Activated T-cell treated with anti-CD3 and anti-CD28 coated beads, Interleukin-2, amount 50 U/mL, for 24 hours (primary cell): Measurements from ENCODE around the gene SLC25A42.
"Not testable (repeated sequence)": the region's sequence is repeated elsewhere in the genome, so short reads cannot be mapped to it uniquely, and the experiment has no call there.

Source experiments
- DNase-seq: peaks from one replicate; pipeline ENCODE4 v3.0.0-alpha.2; 2020
- H3K27ac Mint-ChIP-seq: 2 replicates; pipeline ENCODE4 v1.8.0; 2020; ENCODE audit warnings: mild to moderate bottlenecking, mixed read lengths
- H3K27me3 Mint-ChIP-seq: 2 replicates; pipeline ENCODE4 v1.8.0; 2020; ENCODE audit warnings: mixed read lengths
- H3K36me3 Mint-ChIP-seq: 2 replicates; pipeline ENCODE4 v1.8.0; 2020; ENCODE audit warnings: low read depth, mixed read lengths
- H3K4me1 Mint-ChIP-seq: 2 replicates; pipeline ENCODE4 v1.8.0; 2020; ENCODE audit warnings: low read depth, mixed read lengths
- H3K4me3 Mint-ChIP-seq: 2 replicates; pipeline ENCODE4 v1.8.0; 2020; ENCODE audit warnings: mild to moderate bottlenecking, moderate library complexity, mixed read lengths
- H3K9me3 Mint-ChIP-seq: 2 replicates; pipeline ENCODE4 v1.8.0; 2020; ENCODE audit warnings: mixed read lengths

The SLC25A42 gene

GRCh38 chr19:19063183-19064097, at the start of gene SLC25A42:
TSS of gene SLC25A42 (plus strand) at chr19:19063994. CDS start at chr19:19096125, 32,131 bp downstream.
- peak; percentile 99 for DNase-seq
- peak within 1 kb of the TSS; percentile 80 for H3K4me3 Mint-ChIP-seq
- peak within 1 kb of the TSS; percentile 92 for H3K27ac Mint-ChIP-seq
- no peaks in the 10 kb centered on the region for H3K27me3 Mint-ChIP-seq
- H3K9me3 Mint-ChIP-seq = no peaks in the 10 kb centered on the region
- peaks cover 42% of the 10 kb centered on the region for H3K4me1 Mint-ChIP-seq
- H3K36me3 Mint-ChIP-seq = peaks cover 48% of the 10 kb centered on the region

GRCh38 chr19:19021115-19021514, 42.7 kb upstream of the SLC25A42 start:
- no peak overlapping the region for H3K4me3 Mint-ChIP-seq
- peaks cover 87% of the 10 kb centered on the region for H3K36me3 Mint-ChIP-seq
- H3K27ac Mint-ChIP-seq = no peak overlapping the region
- no peaks in the 10 kb centered on the region for H3K9me3 Mint-ChIP-seq
- DNase-seq = no peak
- H3K4me1 Mint-ChIP-seq = peaks cover 26% of the 10 kb centered on the region
- no peaks in the 10 kb centered on the region for H3K27me3 Mint-ChIP-seq

GRCh38 chr19:19022380-19022961, 41.3 kb upstream of the SLC25A42 start:
- Mint-ChIP-seq H3K27ac (peak overlapping the region; percentile 42), H3K9me3 (no peaks in the 10 kb centered on the region), H3K4me3 (no peak overlapping the region), H3K36me3 (peaks cover 87% of the 10 kb centered on the region), H3K27me3 (no peaks in the 10 kb centered on the region), H3K4me1 (peaks cover 30% of the 10 kb centered on the region)
- no peak for DNase-seq

- H3K4me3 Mint-ChIP-seq, H3K9me3 Mint-ChIP-seq, H3K27me3 Mint-ChIP-seq, DNase-seq: not testable (repeated sequence)
- Mint-ChIP-seq H3K4me1 (peaks cover 35% of the 10 kb centered on the region), H3K36me3 (peaks cover 87% of the 10 kb centered on the region), H3K27ac (peak overlapping the region; percentile 42)
These were observed 40.4 kb upstream of the SLC25A42 start for GRCh38 chr19:19023376-19023775.

GRCh38 chr19:19025861-19026260, 37.9 kb upstream of the SLC25A42 start:
- peaks cover 92% of the 10 kb centered on the region for H3K36me3 Mint-ChIP-seq
- no peaks in the 10 kb centered on the region for H3K27me3 Mint-ChIP-seq
- no peak overlapping the region for H3K4me3 Mint-ChIP-seq
- no peak overlapping the region for H3K27ac Mint-ChIP-seq
- no peak for DNase-seq
- no peaks in the 10 kb centered on the region for H3K9me3 Mint-ChIP-seq
- H3K4me1 Mint-ChIP-seq = peaks cover 39% of the 10 kb centered on the region

- Mint-ChIP-seq H3K9me3 (no peaks in the 10 kb centered on the region), H3K27ac (no peak overlapping the region), H3K4me3 (no peak overlapping the region), H3K36me3 (peaks cover 93% of the 10 kb centered on the region), H3K4me1 (peaks cover 38% of the 10 kb centered on the region), H3K27me3 (no peaks in the 10 kb centered on the region)
- no peak for DNase-seq
These were observed 37.4 kb upstream of the SLC25A42 start for GRCh38 chr19:19026299-19026971.

- Mint-ChIP-seq H3K9me3 (no peaks in the 10 kb centered on the region), H3K4me1 (peaks cover 42% of the 10 kb centered on the region), H3K27ac (no peak overlapping the region), H3K36me3 (peaks cover 92% of the 10 kb centered on the region), H3K27me3 (no peaks in the 10 kb centered on the region), H3K4me3 (no peak overlapping the region)
- no peak for DNase-seq
These were observed 36.6 kb upstream of the SLC25A42 start for GRCh38 chr19:19027228-19027627.

- H3K9me3 Mint-ChIP-seq = no peaks in the 10 kb centered on the region
- H3K27me3 Mint-ChIP-seq = no peaks in the 10 kb centered on the region
- H3K4me3 Mint-ChIP-seq = no peak overlapping the region
- peaks cover 84% of the 10 kb centered on the region for H3K36me3 Mint-ChIP-seq
- no peak overlapping the region for H3K27ac Mint-ChIP-seq
- H3K4me1 Mint-ChIP-seq = peaks cover 33% of the 10 kb centered on the region
- DNase-seq = no peak
These were observed 35.3 kb upstream of the SLC25A42 start for GRCh38 chr19:19028526-19028925.

GRCh38 chr19:19031891-19032290, 31.9 kb upstream of the SLC25A42 start:
- H3K9me3 Mint-ChIP-seq = no peaks in the 10 kb centered on the region
- no peaks in the 10 kb centered on the region for H3K27me3 Mint-ChIP-seq
- peak overlapping the region; percentile 98 for H3K27ac Mint-ChIP-seq
- peak overlapping the region; percentile 90 for H3K4me3 Mint-ChIP-seq
- peaks cover 73% of the 10 kb centered on the region for H3K36me3 Mint-ChIP-seq
- no peak for DNase-seq
- H3K4me1 Mint-ChIP-seq = peaks cover 51% of the 10 kb centered on the region

GRCh38 chr19:19032420-19033175, 31.2 kb upstream of the SLC25A42 start:
- Mint-ChIP-seq H3K36me3 (peaks cover 74% of the 10 kb centered on the region), H3K27ac (peak overlapping the region; percentile 98), H3K4me1 (peaks cover 47% of the 10 kb centered on the region), H3K9me3 (no peaks in the 10 kb centered on the region), H3K4me3 (peak overlapping the region; percentile 90), H3K27me3 (no peaks in the 10 kb centered on the region)
- DNase-seq = peak; percentile 82

- H3K36me3 Mint-ChIP-seq = peaks cover 73% of the 10 kb centered on the region
- peak overlapping the region; percentile 98 for H3K27ac Mint-ChIP-seq
- H3K4me3 Mint-ChIP-seq = peak overlapping the region; percentile 90
- DNase-seq = no peak
- H3K27me3 Mint-ChIP-seq = no peaks in the 10 kb centered on the region
- peaks cover 45% of the 10 kb centered on the region for H3K4me1 Mint-ChIP-seq
- no peaks in the 10 kb centered on the region for H3K9me3 Mint-ChIP-seq
These were observed 30.7 kb upstream of the SLC25A42 start for GRCh38 chr19:19033176-19033425.

- Mint-ChIP-seq H3K4me3 (peak within 1 kb of the TSS; percentile 90), H3K27ac (peak within 1 kb of the TSS; percentile 98), H3K9me3 (no peaks in the 10 kb centered on the region), H3K27me3 (no peaks in the 10 kb centered on the region), H3K4me1 (peaks cover 41% of the 10 kb centered on the region), H3K36me3 (peaks cover 69% of the 10 kb centered on the region)
- DNase-seq = peak; percentile 95
These were observed 30.2 kb upstream of the SLC25A42 start, which contains the start of the genes ARMC6 and SUGP2 for GRCh38 chr19:19033426-19034203. TSS of gene ARMC6 (plus strand) at chr19:19033603. CDS start at chr19:19034210, 607 bp downstream. TSS of gene SUGP2 (minus strand) at chr19:19033517. CDS start at chr19:19031071, 2,446 bp downstream.

GRCh38 chr19:19034204-19034624, 29.6 kb upstream of the SLC25A42 start:
- no peaks in the 10 kb centered on the region for H3K9me3 Mint-ChIP-seq
- peaks cover 43% of the 10 kb centered on the region for H3K4me1 Mint-ChIP-seq

More at GRCh38 chr19:19034204-19034624, 29.6 kb upstream of the SLC25A42 start:
- Mint-ChIP-seq H3K36me3 (peaks cover 71% of the 10 kb centered on the region), H3K27me3 (no peaks in the 10 kb centered on the region), H3K27ac (peak overlapping the region; percentile 97), H3K4me3 (peak overlapping the region; percentile 90)
- DNase-seq = peak; percentile 79
